Pancreas (tissue), 10 donors: ENCODE data around the gene NFIX. TPM values are rescaled to one million over a fixed set of nuclear protein-coding genes. Genes with fewer than 3 reads are reported as not detected.

Experiments
- ATAC-seq, 4 donors: fragments of 200-7000 bp; cut with Tn5 transposase; one replicate each; pipeline versions ENCODE4 v1.8.0 to v1.9.1; 2020; ENCODE audit warnings: mild to moderate bottlenecking in 4 of 4, moderate library complexity in 4 of 4
- DNase-seq, 6 donors: peaks; one replicate each; pipeline ENCODE4 v3.0.0-alpha.2; 2020
- FAIRE-seq: peaks from 2 replicates; lab custom pipeline; 2012; peaks lifted over from hg19 to GRCh38; lab: Jason Lieb, UNC
- H3K27ac ChIP-seq, 4 donors: fragments of 200-600 bp; sonication (generic); 1 replicate in 3 of 4; 2 replicates in 1 of 4; pipeline versions ENCODE4 v1.5.0 to v1.8.0; 2020
- H3K27me3 ChIP-seq, 4 donors: fragments of 200-600 bp; one replicate each; pipeline ENCODE4 v1.8.0; 2021
- H3K36me3 ChIP-seq, 3 donors: fragments of 200-600 bp; sonication (generic) in 1 of 3; one replicate each; pipeline versions ENCODE4 v1.5.0 to v1.8.0; 2020 to 2021
- H3K4me1 ChIP-seq, 3 donors: fragments of 200-600 bp; one replicate each; pipeline ENCODE4 v1.8.0; 2021
- H3K4me3 ChIP-seq, 4 donors: fragments of 200-600 bp; sonication (generic) in 2 of 4; one replicate each; pipeline versions ENCODE4 v1.5.0 to v1.8.0; 2020 to 2021
- H3K9me3 ChIP-seq, 4 donors: fragments of 200-600 bp; one replicate each; pipeline ENCODE4 v1.8.0; 2021
- WGBS, 2 donors: extraction: QIAGEN DNeasy Blood & Tissue Kit; methylation state at CpG; one replicate each; pipeline ENCODE4 v1.1.7; 2013; 5-methylcytosine and 5-hydroxymethylcytosine counted together
- intact Hi-C, 3 donors: fragments of 100-400 bp; cut with DNase I; formaldehyde crosslinking; loops; one replicate each; pipeline versions ENCODE4 v1.11.1 to v1.14.2; 2022
- polyA plus RNA-seq, 2 donors: library from polyadenylated mRNA; stranded (reverse); fragments of 200-250 nt; gene quantifications; one replicate each; pipeline ENCODE4 v1.2.3, GENCODE V29; 2013
- total RNA-seq, 6 donors: library from RNA; stranded (reverse); fragmentation: NEBNext Ultra II Directional in 4 of 6; extraction: Animal tissue kit (Norgen Biotek cat#: 25700) in 4 of 6; gene quantifications; one replicate each; pipeline versions ENCODE4 v1.2.1 to v1.2.4, GENCODE V29; 2021 to 2023
- TF ChIP-seq, protein P1 (sequence below), 4 donors: fragments of 200-600 bp; sonication (generic) in 3 of 4; IDR thresholded peaks; one replicate each; pipeline versions ENCODE4 v1.5.0 to v1.8.0; 2021; ENCODE audit warnings: antibody characterized with exemption in 4 of 4
- donor health status: healthy with polysubstance abuse.
- donor health status: DM: no; HTN: no; CAD: no; lungs with moderate emphysema.
- donor health status: DM: no; HTN: no; CAD: no.
- donor health status: control.
- donor health status: control.
- donor health status: Bipolar disorder and iron deficiency.
- donor health status: DM: yes; HTN: yes; CAD: no.
- donor health status: DM: no; HTN: no; CAD: no.
- donor health status: DM: no; HTN: no; CAD: no.
- donor health status: DM: yes; HTN: yes; CAD: no.

NFIX gene
- total and polyA plus RNA-seq, 8 donors, result 8.3 to 45.1 (median 32.7) TPM

DNA sequence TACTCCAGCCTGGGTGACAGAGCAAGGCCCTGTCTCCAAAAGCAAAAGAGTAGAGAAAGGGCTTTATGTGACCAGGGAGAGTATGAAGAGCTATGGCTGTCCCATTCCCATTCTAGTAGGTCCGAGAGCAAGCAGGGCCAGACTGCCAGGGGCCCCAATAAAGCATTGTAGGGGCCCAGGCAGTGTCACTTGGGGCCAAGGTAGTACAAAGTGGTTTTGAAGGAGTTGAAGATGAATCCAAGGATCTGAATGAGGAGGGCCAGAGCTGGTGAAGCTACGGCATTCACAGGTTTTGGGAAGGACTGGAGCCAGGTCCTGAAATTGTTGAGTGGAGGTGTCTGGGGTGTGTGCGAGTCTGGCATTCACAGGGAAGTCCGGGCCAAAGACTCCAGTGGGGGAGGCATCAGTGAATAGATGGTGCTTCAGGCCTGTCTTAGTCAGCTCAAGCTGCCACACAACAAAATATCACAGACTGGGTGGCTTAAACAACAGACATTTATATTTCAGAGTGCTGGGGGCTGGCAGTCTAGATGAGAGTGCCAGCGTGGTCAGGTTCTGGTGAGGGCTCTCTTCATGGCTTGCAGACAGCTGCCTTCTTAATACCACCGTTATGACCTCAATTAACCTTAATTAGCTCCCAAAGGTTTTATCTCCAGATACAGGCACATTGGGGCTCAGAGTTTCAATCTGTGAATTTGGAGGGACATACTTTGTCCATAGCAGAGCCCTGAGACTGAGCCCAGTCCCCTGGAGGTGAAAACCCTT lies 132.7 kb downstream of the NFIX start:
- TF ChIP-seq, protein P1, sequence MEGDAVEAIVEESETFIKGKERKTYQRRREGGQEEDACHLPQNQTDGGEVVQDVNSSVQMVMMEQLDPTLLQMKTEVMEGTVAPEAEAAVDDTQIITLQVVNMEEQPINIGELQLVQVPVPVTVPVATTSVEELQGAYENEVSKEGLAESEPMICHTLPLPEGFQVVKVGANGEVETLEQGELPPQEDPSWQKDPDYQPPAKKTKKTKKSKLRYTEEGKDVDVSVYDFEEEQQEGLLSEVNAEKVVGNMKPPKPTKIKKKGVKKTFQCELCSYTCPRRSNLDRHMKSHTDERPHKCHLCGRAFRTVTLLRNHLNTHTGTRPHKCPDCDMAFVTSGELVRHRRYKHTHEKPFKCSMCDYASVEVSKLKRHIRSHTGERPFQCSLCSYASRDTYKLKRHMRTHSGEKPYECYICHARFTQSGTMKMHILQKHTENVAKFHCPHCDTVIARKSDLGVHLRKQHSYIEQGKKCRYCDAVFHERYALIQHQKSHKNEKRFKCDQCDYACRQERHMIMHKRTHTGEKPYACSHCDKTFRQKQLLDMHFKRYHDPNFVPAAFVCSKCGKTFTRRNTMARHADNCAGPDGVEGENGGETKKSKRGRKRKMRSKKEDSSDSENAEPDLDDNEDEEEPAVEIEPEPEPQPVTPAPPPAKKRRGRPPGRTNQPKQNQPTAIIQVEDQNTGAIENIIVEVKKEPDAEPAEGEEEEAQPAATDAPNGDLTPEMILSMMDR (IDR thresholded peaks at IDR 0.05), result no peak
- no peaks in the 10 kb centered on the region for H3K27me3 ChIP-seq
- intact Hi-C loops, result no loop called here
- H3K4me3 ChIP-seq, result no peak overlapping the region
- ATAC-seq (no peak), DNase-seq (no peak), FAIRE-seq (no peak)
- WGBS, 2 donors, result 91 to 93% methylated on average over 6 of the region's 6 CpGs
- no peak overlapping the region for H3K27ac ChIP-seq
- H3K4me1 ChIP-seq, result no peaks in the 10 kb centered on the region
- H3K36me3 ChIP-seq, result no peaks in the 10 kb centered on the region
- H3K9me3 ChIP-seq, result no peaks in the 10 kb centered on the region

DNA sequence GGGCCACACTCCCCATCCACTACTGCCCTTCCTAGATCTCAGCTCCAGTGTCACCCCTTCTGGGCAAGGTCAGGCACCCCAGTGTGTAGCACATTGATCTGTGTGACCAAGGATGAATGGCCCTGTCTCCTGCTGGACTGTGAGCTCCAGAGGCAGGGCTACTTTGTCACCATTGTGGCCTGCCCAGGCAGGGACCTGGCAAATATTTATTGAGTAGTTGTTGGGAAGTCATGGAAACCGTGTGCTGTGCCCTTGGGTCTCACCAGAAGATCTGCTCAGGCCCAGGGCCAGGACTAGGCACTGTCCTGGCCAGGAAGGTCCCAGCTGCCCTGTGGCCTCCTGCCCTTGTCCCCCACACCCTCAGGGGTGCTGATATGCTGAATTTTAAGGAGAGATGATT lies 133.3 kb downstream of the NFIX start:
- no peak overlapping the region for H3K27ac ChIP-seq
- FAIRE-seq, result no peak

DNA sequence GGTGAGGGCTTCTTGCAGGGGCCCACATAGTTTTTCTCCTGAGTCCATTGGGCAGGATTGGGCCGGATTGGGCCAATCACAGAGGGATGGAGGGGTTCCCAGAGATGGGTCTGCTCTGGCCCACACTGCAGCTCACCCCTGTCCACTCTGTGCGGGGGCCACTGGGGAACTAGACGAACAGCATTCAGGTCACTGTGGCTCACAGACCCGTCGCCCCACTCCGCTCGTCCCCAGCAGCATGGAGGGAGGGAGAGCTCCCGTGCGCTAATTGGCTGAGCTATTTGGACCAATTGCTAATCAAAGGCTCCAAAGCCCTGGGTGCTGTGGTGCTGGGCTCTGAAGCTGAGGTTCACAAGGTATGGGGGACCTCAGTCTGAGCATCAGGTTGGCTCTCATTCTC lies 134.1 kb downstream of the NFIX start:
- no peaks in the 10 kb centered on the region for H3K9me3 ChIP-seq
- FAIRE-seq (no peak), DNase-seq (no peak), ATAC-seq (no peak)
- TF ChIP-seq, protein P1 (IDR thresholded peaks at IDR 0.05), result no peak
- 94% methylated on average over 9 of the region's 9 CpGs for WGBS, 2 donors
- H3K36me3 ChIP-seq, result no peaks in the 10 kb centered on the region
- H3K27ac ChIP-seq, result no peak overlapping the region
- no peak overlapping the region for H3K4me3 ChIP-seq
- no peaks in the 10 kb centered on the region for H3K4me1 ChIP-seq
- H3K27me3 ChIP-seq, result no peaks in the 10 kb centered on the region
- intact Hi-C loops, result no loop called here

More for the DNA sequence above, 133.3 kb downstream of the NFIX start:
- WGBS, 2 donors, result 26 to 36% methylated on average over 1 of the region's 1 CpG
- TF ChIP-seq, protein P1 (IDR thresholded peaks at IDR 0.05), result no peak
- H3K36me3 ChIP-seq, result no peaks in the 10 kb centered on the region
- H3K4me1 ChIP-seq, result no peaks in the 10 kb centered on the region
- H3K9me3 ChIP-seq, result no peaks in the 10 kb centered on the region
- H3K27me3 ChIP-seq, result no peaks in the 10 kb centered on the region
- DNase-seq (no peak), ATAC-seq (peak in 3 of 4 donors; percentile 57 to 77 (median 68))
- no peak overlapping the region for H3K4me3 ChIP-seq
- intact Hi-C loops, result no loop called here

DNA sequence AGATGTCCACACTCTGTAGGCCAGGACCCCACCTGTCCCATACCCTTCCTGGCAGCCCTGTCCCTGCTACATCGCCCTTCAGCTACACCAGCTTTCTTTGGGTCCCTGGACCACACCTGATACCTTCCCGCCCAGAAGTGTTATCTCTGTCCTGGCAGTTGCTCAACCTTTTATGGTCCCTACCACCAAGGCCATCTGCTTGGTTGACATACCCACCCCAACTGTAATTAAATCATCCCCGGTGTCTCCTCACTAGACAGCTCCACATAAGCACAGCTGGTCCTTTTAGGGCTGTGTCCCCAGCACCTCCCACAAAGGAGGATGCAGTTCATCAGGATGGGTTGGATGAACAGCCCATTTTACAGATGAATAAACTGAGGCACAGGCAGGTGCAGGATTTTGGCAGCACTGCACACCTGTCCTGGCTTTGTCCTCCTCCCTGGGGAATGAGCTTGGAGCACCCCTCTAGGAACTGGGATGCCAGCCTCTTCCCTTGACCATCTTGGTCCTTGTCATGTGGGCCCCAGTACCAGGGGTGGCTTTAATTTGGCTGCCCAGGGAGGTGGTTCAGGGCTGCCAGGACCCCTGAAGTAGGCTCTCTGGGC lies 135.7 kb downstream of the NFIX start:
- intact Hi-C loops, result no loop called here
- Histone ChIP-seq H3K27me3 (no peaks in the 10 kb centered on the region), H3K4me3 (no peak overlapping the region), H3K36me3 (peaks cover 0 to 10% (median 0%) of the 10 kb centered on the region in 3 donors), H3K27ac (no peak overlapping the region), H3K4me1 (no peaks in the 10 kb centered on the region), H3K9me3 (no peaks in the 10 kb centered on the region)
- ATAC-seq (no peak), DNase-seq (no peak), FAIRE-seq (no peak)
- TF ChIP-seq, protein P1 (IDR thresholded peaks at IDR 0.05), result no peak
- WGBS, 2 donors, result 75 to 91% methylated on average over 3 of the region's 3 CpGs
